Measurements from ENCODE around the gene DNAJA4.

DNA sequence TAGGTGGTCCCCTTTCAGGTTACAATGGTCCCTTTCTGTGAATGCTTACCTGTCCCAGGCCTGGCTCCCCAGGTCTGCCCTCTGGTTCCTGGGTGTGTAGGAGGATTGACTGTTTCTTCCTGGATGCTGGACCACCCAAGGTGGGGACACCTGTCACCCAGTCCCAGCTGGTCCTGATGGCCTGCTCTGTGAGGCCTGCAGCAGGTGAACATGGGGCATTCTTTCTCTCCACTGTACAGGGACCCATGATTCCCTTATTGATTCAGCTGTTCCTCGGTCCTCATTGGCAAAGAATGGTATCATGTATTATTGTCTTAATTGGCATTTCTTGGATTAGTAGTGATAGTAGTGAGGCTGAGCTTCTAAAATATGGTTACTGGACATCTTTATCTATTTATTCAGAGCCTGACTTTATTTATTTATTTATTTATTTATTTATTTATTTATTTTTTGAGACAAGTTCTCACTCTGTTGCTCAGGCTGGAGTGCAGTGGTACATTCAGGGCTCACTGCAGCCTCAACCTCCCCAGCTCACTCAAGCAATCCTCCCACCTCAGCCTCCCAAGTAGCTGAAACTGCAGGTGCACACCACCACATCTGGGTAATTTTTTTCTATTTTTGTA is 8.8 kb upstream of the DNAJA4 start:
- TF ChIP-seq EZH2phosphoT487 (IDR thresholded peaks at IDR 0.05; ENCODE audit: borderline replicate concordance, low read depth) (no peak), TCF12 (IDR thresholded peaks at IDR 0.05) (no peak)
